Stimulated activated CD8-positive, alpha-beta memory T cell treated with anti-CD3 and anti-CD28 coated beads, Interleukin-15, amount 100 ng/mL, for 48 hours (primary cell): Measurements from ENCODE around the gene EYA4.

Experiments
- DNase-seq, 2 donors: peaks; one replicate each; pipeline ENCODE4 v3.0.0-alpha.2; 2020; ENCODE audit warnings: low read depth in 2 of 2

EYA4 gene

DNA sequence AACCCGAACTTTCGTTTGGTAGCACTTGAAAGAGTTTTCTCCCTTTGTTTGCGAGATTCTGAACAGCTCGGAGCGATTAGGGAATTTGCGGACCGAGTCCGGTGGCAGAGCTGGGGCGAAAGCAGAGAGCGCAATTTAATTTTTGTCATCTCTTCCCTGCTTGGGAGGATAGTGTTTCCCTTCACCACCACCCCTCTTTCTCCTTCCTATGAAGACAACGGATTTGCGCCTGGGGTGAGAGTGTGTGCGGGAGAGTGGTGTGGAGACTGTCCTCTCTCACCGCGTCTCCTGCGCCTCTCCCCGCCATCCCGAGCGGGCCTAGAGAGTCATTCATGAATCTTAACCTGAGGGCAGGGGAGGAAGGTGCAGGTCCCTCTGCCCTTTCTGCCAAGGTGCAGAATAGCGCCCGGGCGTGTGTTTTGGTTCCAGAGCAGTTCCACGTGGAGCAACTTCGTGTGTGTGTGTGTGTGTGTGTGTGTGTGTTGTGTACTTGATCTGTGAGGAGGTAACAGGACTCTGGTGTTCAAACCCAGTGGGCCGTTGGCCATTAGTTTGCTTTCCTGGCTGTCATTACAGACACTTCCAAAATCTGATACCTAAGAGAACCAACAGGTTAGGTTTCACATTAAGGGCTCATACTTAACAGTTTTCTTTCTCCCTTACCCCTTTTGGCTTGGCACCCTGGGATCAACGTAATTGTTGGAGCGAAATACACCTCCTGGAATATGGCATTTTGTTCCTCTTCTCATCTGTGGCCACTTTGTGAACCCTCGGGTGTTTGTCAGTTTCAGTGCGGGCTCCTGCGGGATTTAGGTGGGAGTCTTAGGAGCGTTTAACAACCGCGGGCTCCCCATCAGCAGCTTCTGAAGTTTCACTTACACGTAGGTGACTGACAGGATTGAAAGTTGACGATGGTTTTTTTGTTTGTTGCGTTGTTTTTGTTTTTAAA, 1.8 kb downstream of the EYA4 start:
- no peak for DNase-seq

DNA sequence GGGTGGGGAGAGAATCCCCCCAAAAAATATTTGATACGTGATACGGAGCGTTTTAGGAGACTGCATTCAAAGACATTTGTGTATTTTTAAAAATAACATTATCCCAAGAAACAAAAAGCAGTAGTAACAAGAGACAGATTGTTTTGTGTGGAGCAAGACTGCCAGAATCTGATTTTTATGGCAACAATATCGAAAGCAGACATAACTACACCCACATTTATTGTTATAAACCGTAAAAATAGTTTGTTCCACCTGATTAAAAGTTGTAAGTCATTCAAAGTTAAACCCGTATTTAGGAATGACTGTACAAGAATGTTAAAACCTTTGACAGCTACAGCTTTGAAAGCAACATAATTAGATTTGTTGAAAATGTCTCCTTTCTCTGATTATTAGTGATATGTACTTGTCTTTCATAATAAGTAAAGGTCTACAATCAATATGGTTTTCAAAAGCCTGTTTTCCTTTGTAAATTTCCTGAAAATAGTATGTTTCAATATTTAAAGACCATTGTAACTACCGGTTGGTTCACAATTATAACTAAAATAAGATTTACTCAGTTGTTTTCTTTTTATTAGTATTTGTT, 2.7 kb downstream of the EYA4 start:
- DNase-seq = no peak

DNA sequence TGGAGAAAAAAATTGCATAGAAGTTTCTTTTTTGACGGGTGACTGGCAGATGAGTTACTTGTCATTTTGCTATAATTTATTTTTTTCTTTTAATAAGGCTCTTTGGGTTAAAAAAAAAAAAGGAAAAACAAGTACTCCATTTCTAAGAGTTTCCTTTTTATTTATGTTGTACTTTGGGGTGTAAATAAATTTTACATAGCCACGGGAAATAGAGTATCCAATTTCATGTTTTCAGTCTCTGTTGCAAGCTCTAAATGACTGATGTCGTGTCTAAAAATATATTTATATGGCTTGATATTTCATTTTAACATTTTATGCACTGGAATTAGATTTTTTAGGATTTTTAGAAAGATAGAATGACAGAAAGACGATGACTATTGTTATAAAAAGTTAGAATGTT, 3.4 kb downstream of the EYA4 start:
- no peak for DNase-seq

DNA sequence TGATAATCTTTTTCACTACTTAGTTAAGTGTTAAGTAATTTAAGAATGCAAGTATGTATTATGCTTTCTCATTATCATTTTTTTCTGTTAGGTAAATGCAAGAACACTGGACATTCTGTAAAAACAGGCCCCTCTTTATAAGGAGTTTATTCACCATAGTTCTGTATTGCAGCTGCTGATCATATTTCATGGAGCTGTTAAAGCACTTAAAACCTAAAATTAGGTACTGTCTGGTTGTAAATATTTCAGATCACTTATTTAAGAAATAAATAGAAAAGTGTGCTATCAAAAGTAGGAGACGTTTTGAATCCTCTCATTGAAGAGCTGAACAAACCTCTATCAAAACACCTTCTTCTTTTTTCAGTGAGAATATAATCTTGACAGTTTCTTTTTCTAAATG, 3.9 kb downstream of the EYA4 start:
- DNase-seq = no peak

DNA sequence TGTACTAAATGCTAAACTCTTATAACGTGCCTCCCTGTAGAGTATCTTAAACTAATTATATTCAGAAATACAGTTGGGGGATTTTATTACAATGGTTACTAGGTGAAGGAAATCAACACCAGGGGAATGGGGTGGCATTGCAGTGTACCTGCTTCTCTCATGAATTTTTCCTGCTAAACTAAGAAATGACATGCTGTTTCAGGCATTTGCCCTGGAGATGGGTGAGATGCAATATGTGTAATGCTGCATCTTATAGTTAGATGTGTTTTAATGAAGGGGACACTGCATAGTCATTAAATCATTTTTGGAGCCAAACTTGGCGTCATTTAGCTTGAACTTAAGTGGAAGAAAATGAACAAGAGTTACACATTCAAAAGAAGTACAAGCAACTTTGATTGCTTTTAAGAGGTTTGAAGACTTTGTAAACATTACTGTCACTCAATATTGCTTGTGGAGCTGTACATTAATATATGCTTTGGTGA, 4.3 kb downstream of the EYA4 start:
- no peak for DNase-seq

DNA sequence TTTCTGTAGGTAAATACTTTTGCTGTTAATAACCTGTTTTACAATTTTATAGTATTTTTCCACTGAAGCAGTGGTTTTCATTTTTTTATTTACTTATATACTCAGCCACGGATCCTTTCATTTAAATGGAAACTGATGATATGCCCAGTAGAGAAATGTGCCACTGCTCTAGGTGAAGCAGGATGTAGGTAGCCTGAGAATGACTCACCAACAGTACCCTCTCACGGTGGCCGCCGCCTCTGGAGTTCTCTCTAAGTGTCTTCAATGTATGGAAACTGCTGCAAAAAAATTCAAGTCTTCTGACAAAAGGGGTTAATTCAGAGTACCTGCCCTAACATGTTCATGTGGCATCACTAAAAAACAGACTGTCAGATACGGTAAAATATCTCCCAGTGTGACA, 6.4 kb downstream of the EYA4 start:
- no peak for DNase-seq

DNA sequence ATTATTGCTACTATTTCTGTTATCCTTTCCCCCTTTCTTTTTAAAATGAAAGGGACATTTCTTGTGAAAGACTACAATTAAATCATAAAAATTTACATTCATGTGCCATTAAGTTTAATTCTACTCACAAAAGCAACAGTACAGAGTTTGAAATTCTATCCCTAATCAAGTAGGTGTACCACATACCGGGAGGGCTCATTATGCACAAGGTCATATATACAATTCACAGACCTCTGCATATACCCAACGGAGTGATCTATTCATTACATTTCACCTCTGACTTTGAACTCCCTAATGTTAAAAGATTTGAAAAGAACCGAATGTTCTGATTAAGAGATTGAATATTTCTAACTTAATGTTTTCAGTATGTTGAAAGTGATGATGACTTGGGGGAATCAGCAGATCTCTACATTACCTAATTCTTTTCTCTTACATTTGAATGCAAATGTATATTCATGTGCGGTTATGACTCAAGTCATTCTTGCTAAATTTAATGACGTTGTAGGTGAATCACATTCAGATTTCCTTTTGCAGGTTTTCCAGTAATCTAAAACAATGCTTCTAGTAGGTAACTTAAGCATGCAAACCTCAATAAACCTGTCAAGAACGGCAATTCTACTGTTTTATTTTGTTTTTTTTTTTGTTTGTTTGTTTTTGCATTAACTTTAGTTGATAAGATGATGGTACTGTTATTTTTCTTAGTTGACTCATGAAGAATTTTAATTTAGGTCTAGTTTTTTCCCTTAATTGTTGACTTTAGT, 7.3 kb downstream of the EYA4 start:
- no peak for DNase-seq

DNA sequence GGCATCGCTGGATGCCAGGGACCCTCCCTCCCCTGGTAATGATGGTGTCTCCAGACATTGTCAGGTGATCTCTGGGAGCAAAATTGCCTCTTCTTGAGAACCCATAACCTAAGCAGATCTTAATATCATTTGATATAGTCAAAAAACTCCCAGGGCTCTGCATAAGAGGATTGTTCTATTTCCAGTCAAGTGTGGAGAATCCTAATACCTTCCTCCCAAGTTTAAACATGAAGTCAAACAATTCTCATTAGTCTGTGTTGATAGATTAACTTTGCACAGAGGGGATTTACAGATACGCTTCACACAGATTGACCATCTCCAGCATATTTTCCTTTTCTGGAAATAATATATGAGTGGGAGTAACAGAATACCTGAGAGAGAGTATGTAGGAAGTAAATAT, 10.5 kb downstream of the EYA4 start:
- no peak for DNase-seq

DNA sequence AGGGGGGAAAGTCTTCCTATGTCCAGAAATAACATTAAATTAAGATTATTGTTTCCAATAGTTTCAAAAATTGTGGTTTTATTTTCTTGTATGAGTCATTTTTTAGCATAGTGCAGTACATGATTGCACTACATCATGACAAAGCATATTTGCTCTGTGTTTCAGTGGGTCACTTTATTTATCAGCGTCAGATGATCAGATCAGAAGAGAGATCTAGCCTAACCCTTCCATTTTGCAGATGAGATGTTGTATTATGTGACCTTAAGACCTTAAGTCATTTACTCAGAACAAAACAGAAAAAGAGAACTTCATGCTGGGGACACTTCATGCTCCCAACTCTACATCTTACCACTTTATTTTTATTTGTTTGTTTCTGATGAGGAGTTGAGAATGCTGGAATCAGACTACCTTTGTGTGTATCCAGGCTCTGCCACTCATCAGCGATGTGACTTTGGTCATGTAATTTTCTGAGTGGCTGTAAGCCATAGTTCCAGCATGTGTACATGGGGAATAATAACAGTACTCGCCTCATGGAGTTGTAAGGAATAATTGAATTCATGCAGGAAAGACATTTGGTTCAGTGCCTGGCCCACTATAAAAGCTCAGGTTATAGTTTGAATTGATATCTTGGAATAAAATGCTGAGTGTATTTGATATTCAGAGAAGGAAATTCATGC, 13.5 kb downstream of the EYA4 start:
- no peak for DNase-seq

DNA sequence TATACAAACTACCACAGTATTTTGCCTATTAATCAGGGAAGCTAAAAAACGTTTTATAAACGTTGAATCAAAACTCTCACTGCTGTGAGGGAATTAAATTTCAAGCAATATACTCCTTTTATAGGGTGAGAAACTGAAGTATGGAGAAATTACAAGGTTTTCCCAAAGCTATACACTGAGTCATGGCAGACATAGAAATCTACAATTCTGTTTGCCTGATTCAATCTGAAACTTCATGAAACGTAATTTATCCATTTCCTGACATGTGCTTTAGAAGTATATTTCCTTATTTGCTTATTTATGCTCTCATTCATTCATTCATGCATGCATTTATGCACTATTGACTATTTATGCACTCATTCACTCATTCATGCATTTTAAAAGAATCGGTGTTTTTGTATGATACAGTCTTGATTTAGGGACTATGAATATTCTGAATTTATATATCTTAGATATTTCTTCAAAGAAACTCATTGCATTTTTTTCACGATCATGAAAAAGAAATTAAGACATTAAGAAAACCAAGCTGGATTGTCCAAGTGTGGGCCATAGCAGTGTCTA, 16.5 kb downstream of the EYA4 start:
- DNase-seq = no peak

DNA sequence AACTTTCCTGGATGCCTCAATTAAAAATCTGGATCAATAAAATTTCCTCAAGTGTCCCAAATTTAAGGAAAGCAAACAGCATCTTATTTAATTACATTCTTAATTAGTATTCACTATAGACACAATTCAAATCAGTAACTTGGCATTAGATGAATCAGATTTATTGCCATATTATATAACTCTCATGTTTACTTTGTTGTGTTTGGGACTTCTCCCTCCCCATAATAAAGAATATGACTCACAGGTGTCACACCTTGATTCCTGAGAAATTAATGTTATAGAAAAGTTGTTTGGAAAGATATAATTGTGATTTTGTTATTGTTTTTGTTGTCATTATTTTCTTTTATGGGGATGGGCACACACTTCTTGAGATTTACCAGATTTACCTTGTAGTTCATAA, 18.4 kb downstream of the EYA4 start:
- no peak for DNase-seq

DNA sequence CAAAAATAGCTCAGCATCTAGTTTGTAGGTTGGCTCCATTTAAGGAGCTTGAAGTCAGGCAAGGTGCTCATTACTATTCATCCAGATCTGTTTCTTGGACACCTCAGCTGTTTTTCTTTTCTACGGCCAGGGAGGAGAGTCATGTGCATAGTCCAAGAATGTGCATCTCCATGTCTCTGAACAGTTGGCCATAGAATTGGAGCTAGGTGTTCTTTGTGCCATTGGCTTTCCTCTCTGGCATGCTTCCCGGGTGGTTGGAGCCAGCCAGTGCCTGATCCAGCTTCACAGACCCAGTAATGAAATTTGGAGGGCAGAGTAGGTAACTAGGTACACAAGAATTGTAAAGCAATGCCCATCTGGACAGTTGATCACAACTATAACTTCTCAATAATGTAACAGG, 21.6 kb downstream of the EYA4 start:
- no peak for DNase-seq

DNA sequence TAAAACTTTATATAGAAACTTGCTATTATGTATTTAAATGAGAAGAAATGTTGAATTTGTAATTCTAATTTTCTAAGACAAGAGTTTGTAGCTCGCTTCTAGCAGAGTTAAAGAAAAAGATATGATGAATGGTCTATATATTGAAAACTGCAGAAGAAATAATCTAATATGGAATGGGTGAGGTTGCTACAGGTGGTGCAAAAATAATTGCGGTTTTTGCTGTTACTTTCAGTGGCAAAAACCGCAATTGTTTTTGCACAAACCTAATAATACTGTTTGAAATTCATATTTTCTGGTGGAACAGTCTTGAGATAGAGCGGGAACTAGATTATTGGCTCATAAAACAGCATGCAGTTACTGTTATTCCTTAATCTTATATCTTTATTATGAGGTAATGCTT, 23.9 kb downstream of the EYA4 start:
- no peak for DNase-seq

DNA sequence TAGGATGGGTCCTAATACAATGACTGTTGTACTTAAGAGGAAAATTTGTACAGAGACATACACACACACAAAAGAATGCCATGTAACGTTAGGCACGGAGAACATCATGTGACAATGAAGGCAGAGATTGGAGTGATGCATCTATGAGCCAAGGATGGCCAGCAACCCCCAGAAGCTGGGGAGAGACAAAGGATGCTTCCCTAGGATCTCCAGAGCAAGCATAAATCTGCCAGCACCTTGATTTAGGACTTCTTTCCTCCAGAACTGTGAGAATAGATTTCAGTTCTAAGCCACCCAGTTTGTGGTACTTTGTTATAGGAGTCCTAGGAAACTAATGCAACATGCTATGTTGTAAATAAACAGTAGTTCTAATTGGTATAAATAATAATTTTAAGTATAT, 25.0 kb downstream of the EYA4 start:
- DNase-seq = no peak

DNA sequence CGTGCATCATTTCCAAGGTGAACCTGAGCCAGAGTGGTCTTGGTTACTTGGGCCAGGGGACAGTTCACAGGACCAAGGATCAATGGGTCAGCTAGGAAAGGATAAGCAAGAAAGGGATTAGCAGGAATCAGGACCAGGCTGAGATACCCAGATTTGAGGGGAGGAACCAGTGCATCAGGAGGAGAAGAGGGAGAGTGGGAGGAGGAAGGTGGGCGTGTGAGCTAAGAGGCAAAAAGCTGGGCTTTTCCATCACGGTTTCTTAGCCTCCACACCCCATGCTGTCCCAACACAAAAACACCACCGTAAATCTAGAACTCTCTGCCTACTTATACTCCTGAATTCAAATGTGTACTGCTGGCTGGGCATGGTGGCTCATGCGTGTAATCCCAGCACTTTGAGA, 27.5 kb downstream of the EYA4 start:
- DNase-seq = no peak

DNA sequence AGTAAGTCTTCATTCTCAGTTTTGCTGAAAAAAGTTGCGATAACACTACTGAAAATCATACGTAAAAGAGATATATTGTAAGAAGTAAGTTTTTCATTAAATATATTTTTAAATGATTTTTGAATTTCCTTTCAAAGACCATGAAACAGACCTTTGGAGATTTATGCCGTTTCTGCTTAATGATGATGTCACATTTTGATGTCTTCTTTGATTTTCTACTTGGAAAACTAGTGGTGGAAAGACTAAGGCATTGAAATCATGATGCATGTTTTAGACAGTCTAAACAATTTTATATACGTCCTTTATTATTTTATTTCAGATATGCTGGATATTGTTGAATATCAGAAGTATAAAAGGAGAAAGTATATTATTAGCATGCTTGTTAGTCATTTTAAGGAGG, 33.7 kb downstream of the EYA4 start:
- DNase-seq = no peak

DNA sequence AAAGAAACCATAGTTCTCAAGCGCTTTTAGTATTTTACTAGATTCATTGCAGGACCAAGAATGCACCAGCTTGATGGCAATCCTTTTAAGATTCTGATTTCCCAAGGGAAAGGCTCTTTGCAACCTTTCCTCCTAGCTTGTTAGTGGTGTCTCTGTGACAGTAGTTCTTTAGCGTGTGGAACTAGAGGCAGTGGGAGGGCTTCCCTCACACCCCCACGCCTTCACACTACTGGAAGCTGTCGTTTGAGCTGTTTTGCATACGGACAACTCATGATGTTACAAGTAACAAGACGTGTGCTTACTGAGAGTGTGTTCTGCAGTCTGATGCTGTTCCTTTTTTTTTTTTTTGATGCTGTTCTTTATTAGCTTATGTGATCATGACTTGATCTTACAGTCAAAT, 34.1 kb downstream of the EYA4 start:
- DNase-seq = no peak

DNA sequence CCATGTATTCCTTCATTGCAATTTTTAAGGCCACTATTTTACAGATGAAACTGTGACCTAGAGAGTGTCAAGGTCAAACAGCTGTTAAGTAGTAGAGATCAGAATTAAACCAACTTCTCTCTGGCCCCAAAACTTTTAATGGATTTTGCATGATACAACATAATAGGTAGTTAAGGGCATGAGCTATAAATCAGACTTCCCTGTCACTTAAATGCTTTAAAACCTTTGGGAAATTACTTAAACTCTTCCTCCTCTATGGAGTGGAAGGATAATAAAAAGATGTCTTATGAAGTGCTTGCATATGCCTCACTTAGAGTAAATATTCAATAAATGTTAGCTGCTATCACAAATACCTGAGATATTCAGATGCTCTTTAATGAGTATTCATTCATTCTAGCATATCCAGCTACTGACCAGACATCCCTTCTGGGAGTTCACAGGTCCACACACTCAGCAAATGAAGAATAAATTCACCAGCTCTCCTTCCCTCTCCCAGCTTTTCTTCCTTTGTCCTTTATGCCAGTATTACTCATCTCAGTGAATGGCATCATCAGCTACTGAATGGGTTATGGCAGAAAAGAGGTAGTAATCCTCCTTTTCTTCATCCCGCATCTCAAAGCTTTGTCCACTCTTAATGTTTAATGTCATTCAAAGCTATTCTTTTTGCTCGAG, 36.2 kb downstream of the EYA4 start:
- DNase-seq = no peak

DNA sequence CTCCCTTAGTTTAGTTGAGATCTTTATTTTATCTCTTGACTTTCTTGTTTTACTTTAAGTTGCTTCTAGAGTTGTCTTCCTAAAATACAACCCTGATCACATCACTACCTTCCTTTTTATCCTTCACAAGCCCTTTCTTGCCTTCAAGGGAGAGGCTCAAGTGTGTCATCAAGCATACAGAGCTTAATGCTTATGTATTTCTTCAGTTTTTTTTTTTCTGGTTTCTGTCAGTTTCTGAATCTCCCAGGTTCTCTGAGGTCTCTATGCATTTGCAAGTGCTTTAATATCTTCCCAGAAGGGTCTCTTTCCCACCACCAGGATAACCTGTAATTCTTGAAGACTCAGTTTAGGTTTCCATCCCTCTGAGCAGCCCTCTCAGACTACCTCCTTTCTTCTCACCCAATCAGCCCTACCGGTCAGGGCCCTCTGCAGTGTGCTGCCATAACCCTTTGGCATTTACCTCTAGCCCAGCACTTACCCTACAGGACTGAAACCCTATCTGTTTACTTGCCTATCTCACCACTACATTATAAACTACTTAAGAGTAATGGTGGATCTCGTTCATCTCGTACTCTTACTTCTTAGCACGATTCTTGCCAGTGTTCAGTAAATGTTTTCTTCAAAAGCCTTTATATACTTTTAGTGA, 36.9 kb downstream of the EYA4 start:
- DNase-seq = no peak

DNA sequence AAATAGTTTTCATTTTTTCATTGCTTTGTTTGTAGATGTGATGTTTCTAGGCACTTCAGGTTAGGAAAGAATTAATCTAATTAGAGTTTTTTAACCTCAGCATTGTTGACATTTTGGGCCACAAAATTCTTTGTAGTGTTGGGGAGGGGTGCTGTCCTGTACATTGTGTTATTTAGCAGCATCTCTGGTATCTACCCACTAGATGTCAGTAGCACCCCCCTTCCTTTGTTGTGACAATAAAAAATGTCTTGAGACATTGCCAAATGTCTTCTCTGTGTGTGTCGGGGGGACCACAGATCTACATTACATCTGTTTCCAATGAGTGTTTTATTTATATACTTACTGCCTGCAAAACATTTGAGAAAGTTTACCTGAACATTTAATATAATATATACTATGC, 45.6 kb downstream of the EYA4 start:
- DNase-seq = no peak

DNA sequence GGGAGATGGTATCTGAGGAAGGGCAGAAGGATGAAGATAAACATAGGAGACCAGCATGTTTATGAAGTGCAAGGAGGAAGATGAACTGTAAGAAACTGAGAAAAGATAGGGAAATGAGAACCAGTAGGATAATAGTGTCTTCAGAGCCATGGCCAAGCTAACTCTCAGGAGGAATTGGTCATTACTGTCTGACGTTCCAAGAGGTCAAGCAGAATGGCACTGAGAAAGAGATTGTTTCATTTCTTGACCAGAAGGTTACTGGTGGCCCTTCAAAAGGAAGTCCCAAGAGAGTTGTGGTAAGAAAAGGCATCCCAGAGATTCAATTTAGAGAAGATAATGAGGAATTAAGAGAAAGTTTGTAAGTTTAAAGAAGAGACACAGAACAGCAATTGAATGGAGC, 47.5 kb downstream of the EYA4 start:
- no peak for DNase-seq
